Thoracic aorta (tissue), 2 donors: ENCODE measurements around the gene SPRY4. TPM values are rescaled to one million over a fixed set of nuclear protein-coding genes. Genes with fewer than 3 reads are reported as not detected.

Experiments
- ATAC-seq: fragments of 150-250 bp; one replicate; pipeline ENCODE4 v1.8.0; 2017; ENCODE audit warnings: low read depth; ENCODE audit not compliant: insufficient number of reproducible peaks, low FRiP score
- DNase-seq: peaks from one replicate; pipeline ENCODE4 v3.0.0-alpha.2; 2020; ENCODE audit warnings: low spot score
- H3K27ac ChIP-seq, 2 donors: fragments of 200-600 bp; sonication (generic); 1 replicate in 1 of 2; 2 replicates in 1 of 2; pipeline ENCODE4 v1.5.1; 2016; ENCODE audit warnings: mild to moderate bottlenecking in 2 of 2, moderate library complexity in 2 of 2
- H3K27me3 ChIP-seq: fragments of 200-600 bp; sonication (generic); replicated peaks from 2 replicates; pipeline ENCODE4 v1.6.0; 2016; ENCODE audit warnings: mild to moderate bottlenecking; ENCODE audit not compliant: insufficient read depth
- H3K36me3 ChIP-seq: fragments of 200-600 bp; sonication (generic); one replicate; pipeline ENCODE4 v1.5.1; 2016
- H3K4me1 ChIP-seq, 2 donors: fragments of 200-600 bp; sonication (generic); 1 replicate in 1 of 2; 2 replicates in 1 of 2; pipeline versions ENCODE4 v1.5.1 to v1.6.0; 2016; ENCODE audit warnings: low read depth in 2 of 2, mild to moderate bottlenecking in 1 of 2; ENCODE audit not compliant: control insufficient read depth in 1 of 2
- H3K4me3 ChIP-seq: fragments of 200-600 bp; sonication (generic); 2 replicates; pipeline ENCODE4 v1.5.1; 2016; ENCODE audit warnings: mild to moderate bottlenecking
- H3K9me3 ChIP-seq: fragments of 200-600 bp; sonication (generic); 2 replicates; pipeline ENCODE4 v1.5.1; 2016
- total RNA-seq, 2 donors: library from RNA; depleted of rRNA; stranded (reverse); fragments of >200 nt; gene quantifications; one replicate each; pipeline versions ENCODE4 v1.1.0 to v1.2.3, GENCODE V29; 2016
- TF ChIP-seq, protein P1 (sequence below): fragments of 200-600 bp; sonication (generic); IDR thresholded peaks from one replicate; pipeline ENCODE4 v1.5.1; 2019; ENCODE audit warnings: antibody characterized with exemption

The SPRY4 gene
- total RNA-seq, 2 donors from 2014 or later: 63.4 to 136 TPM

DNA sequence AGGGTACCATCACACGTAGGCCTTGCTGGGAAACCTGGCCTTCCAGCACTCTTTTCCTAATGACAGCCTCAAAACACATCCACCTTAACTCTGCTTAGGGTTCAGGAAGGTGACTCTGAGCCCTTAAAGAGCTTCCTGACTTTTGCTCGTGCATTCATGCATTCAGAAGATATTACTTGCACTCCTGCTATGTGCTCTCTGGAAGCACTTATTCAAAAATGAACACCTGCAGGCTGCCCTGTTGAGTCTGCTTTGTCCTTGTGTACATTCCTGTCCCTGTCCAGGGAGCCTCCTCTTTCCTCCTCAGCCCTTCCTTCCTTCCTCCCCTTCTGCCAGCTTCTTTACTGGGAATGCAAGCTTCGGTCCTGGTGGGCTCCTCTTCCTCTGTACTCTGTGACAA lies 61.5 kb downstream of the SPRY4 start:
- Histone ChIP-seq H3K4me1 (no peaks in the 10 kb centered on the region), H3K36me3 (no peaks in the 10 kb centered on the region), H3K9me3 (no peaks in the 10 kb centered on the region), H3K27ac (no peak overlapping the region), H3K27me3 (no peaks in the 10 kb centered on the region), H3K4me3 (no peak overlapping the region)
- DNase-seq (no peak), ATAC-seq (no peak)
- TF ChIP-seq, protein P1, sequence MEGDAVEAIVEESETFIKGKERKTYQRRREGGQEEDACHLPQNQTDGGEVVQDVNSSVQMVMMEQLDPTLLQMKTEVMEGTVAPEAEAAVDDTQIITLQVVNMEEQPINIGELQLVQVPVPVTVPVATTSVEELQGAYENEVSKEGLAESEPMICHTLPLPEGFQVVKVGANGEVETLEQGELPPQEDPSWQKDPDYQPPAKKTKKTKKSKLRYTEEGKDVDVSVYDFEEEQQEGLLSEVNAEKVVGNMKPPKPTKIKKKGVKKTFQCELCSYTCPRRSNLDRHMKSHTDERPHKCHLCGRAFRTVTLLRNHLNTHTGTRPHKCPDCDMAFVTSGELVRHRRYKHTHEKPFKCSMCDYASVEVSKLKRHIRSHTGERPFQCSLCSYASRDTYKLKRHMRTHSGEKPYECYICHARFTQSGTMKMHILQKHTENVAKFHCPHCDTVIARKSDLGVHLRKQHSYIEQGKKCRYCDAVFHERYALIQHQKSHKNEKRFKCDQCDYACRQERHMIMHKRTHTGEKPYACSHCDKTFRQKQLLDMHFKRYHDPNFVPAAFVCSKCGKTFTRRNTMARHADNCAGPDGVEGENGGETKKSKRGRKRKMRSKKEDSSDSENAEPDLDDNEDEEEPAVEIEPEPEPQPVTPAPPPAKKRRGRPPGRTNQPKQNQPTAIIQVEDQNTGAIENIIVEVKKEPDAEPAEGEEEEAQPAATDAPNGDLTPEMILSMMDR: no peak

DNA sequence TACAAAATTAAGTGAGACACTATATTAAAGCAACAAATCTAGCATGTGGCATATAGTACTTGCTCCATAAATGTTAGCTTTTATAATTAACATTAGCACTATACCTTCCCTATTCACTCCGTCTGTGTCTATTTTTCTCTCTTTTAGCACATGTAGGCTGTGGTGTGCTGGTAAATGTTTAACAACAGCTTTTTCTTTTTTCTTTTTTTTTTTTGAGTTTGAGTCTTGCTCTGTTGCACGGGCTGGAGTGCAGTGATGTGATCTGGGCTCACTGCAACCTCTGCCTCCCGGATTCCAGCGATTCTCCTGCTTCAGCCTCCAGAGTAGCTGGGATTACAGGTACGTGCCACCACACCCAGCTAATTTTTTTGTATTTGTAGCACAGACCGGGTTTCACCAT lies 62.1 kb downstream of the SPRY4 start:
- Histone ChIP-seq H3K27me3 (no peaks in the 10 kb centered on the region), H3K4me1 (no peaks in the 10 kb centered on the region), H3K4me3 (no peak overlapping the region), H3K36me3 (no peaks in the 10 kb centered on the region), H3K27ac (no peak overlapping the region), H3K9me3 (no peaks in the 10 kb centered on the region)
- DNase-seq (no peak), ATAC-seq (no peak)
- TF ChIP-seq, protein P1: no peak

Other genes starting within 250 kb of the SPRY4 start
- gene NDFIP1, start 216.2 kb downstream of the SPRY4 start, total RNA-seq: 100 to 1,000 TPM; 102 to 134 TPM